DND-41 (cell line): ENCODE data around the gene SERPINE2.

Experiments used
- EZH2 ChIP-seq: IDR thresholded peaks from 3 replicates; pipeline ENCODE4 v1.6.1; 2012; ENCODE audit warnings: borderline replicate concordance, low read depth, mild to moderate bottlenecking, moderate library complexity, low read length, inconsistent platforms; ENCODE audit not compliant: severe bottlenecking
- TF ChIP-seq, protein P1 (sequence below): IDR thresholded peaks from 2 replicates; pipeline ENCODE4 v1.5.1; 2012; ENCODE audit warnings: borderline replicate concordance, low read length, moderate library complexity, mild to moderate bottlenecking; ENCODE audit not compliant: poor library complexity, severe bottlenecking; ENCODE audit errors: extremely low read depth

DNA sequence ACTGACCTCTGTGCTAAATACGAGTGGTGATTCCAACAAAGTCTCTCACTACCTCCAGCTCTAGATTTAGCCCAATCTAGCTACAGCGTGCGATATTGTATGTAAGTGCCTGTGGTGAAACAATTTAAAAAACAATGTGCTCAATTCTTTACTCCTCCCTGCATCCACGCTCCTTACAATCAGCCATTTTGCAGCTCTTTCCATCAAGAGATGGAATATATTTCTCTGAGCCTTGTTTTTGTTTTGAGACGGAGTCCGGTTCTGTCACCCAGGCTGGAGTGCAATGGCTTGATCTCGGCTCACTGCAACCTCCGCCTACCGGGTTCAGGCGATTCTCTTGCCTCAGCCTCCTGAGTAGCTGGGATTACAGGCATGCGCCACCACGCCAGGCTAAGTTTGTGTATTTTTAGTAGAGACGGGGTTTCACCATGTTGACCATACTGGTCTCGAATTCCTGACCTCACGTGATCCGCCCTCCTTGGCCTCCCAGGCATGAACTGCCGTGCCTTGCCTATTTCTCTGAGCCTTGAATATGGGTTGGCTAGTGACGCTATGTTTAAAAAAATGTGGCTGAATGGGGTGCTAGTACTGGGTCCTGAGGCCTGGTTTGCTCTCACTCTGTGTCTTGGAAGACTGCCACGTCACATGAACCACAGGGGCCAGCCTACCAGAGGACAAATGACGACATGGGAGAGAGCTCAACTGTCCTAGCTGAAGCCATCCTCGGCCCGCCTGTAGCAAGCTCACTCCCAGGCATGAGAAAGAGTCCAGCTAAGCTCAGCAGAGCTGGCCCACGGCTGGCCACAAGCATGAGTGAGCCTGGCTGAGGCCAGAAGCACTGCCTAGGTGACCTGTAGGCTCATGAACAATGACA lies 108.7 kb downstream of the SERPINE2 start:
- TF ChIP-seq, protein P1, sequence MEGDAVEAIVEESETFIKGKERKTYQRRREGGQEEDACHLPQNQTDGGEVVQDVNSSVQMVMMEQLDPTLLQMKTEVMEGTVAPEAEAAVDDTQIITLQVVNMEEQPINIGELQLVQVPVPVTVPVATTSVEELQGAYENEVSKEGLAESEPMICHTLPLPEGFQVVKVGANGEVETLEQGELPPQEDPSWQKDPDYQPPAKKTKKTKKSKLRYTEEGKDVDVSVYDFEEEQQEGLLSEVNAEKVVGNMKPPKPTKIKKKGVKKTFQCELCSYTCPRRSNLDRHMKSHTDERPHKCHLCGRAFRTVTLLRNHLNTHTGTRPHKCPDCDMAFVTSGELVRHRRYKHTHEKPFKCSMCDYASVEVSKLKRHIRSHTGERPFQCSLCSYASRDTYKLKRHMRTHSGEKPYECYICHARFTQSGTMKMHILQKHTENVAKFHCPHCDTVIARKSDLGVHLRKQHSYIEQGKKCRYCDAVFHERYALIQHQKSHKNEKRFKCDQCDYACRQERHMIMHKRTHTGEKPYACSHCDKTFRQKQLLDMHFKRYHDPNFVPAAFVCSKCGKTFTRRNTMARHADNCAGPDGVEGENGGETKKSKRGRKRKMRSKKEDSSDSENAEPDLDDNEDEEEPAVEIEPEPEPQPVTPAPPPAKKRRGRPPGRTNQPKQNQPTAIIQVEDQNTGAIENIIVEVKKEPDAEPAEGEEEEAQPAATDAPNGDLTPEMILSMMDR: no peak
- no peak for TF ChIP-seq EZH2
